Parathyroid adenoma (tissue), 2 donors: ENCODE results near the gene ABHD11.
A peak's percentile ranks its signal among the peaks of the same experiment; 100 is the strongest.

Experiments used
- H2AFZ ChIP-seq: fragments of 300-600 bp; sonication (generic); one replicate; pipeline ENCODE4 v1.7.0; 2017; ENCODE audit warnings: antibody characterized with exemption, mild to moderate bottlenecking
- H3K27ac ChIP-seq: fragments of 300-600 bp; sonication (generic); one replicate; pipeline ENCODE4 v1.7.0; 2017
- H3K27me3 ChIP-seq: fragments of 300-600 bp; sonication (generic); one replicate; pipeline ENCODE4 v1.7.0; 2017; ENCODE audit warnings: low read length; ENCODE audit not compliant: control insufficient read depth, insufficient read depth
- H3K36me3 ChIP-seq: fragments of 300-600 bp; sonication (generic); one replicate; pipeline ENCODE4 v1.7.0; 2017; ENCODE audit warnings: low read length; ENCODE audit not compliant: control insufficient read depth, insufficient read depth
- H3K4me1 ChIP-seq: fragments of 300-600 bp; sonication (generic); one replicate; pipeline ENCODE4 v1.7.0; 2017; ENCODE audit warnings: control low read depth
- H3K4me2 ChIP-seq: fragments of 300-600 bp; sonication (generic); one replicate; pipeline ENCODE4 v1.7.0; 2017; ENCODE audit warnings: low read length
- H3K4me3 ChIP-seq: fragments of 300-600 bp; sonication (generic); one replicate; pipeline ENCODE4 v1.7.0; 2017; ENCODE audit warnings: low read depth, low read length
- H3K79me2 ChIP-seq: fragments of 300-600 bp; sonication (generic); one replicate; pipeline ENCODE4 v1.7.0; 2017; ENCODE audit warnings: control low read depth
- H3K9ac ChIP-seq: fragments of 300-600 bp; sonication (generic); one replicate; pipeline ENCODE4 v1.7.0; 2017; ENCODE audit warnings: mild to moderate bottlenecking
- H3K9me3 ChIP-seq: fragments of 300-600 bp; sonication (generic); one replicate; pipeline ENCODE4 v1.7.0; 2017; ENCODE audit warnings: low read length; ENCODE audit not compliant: control insufficient read depth
- CTCF ChIP-seq: fragments of 300-600 bp; sonication (generic); IDR thresholded peaks from one replicate; pipeline ENCODE4 v1.7.0; 2017; ENCODE audit warnings: antibody characterized with exemption, mild to moderate bottlenecking
- donor health status: primary hyperparathyroidism.

The ABHD11 gene

GRCh38 chr7:73740212-73740611 lies 1.6 kb upstream of the ABHD11 start:
- H3K4me1 ChIP-seq: peaks cover 30% of the 10 kb centered on the region
- H3K9me3 ChIP-seq: no peaks in the 10 kb centered on the region
- no peaks in the 10 kb centered on the region for H3K79me2 ChIP-seq
- TF ChIP-seq CTCF: no peak
- H3K27ac ChIP-seq: peak overlapping the region; percentile 27
- H3K9ac ChIP-seq: no peak overlapping the region
- no peaks in the 10 kb centered on the region for H3K36me3 ChIP-seq
- no peak overlapping the region for H2AFZ ChIP-seq
- H3K4me3 ChIP-seq: no peak overlapping the region
- H3K4me2 ChIP-seq: no peak overlapping the region
- H3K27me3 ChIP-seq: no peaks in the 10 kb centered on the region

DNA sequence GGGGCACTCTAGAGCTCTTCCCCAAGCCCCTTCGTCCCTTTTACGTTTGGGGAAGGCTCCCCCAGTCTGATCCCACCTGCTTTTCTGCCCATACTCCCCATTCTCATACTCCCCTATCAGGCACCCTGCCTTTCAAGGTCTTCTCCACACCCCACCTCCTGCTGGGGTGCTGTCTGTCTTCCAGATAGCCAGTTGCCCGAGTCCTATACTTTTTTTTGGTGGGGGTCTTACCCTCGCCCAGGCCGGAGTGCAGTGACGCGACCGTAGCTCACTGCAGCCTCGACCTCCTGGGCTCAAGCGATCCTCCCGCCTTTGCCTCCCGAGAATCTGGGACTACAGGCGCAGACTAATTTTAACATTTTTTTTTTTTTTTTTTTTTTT lies 775 bp upstream of the ABHD11 start:
- peak overlapping the region; percentile 28 for H3K9ac ChIP-seq
- H3K27me3 ChIP-seq: no peaks in the 10 kb centered on the region
- H3K27ac ChIP-seq: peak overlapping the region; percentile 89
- H3K36me3 ChIP-seq: no peaks in the 10 kb centered on the region
- peaks cover 30% of the 10 kb centered on the region for H3K4me1 ChIP-seq
- no peaks in the 10 kb centered on the region for H3K9me3 ChIP-seq
- TF ChIP-seq CTCF: no peak
- H3K4me2 ChIP-seq: peak overlapping the region; percentile 80
- peak overlapping the region; percentile 81 for H3K4me3 ChIP-seq
- peak overlapping the region; percentile 84 for H2AFZ ChIP-seq
- no peaks in the 10 kb centered on the region for H3K79me2 ChIP-seq

DNA sequence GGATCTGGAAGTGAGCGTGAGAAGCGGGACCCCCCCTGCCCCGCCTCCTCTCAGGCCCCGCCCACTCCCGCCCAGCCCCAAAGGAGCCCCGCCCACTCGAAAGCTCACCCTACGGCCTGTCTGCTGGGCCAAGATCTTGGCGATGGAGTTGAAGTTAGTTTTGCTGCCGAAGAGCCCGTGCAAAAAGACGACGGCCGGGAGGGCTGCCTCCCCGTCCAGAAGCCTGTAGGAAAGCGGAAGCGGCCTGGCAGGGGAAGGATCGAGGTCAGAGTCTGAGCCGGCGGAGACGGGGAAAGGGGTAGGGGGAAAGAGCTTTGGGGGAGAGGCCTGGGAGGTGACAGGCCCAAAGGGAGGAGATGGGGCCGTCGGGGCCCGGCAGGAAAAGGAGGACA lies 386 bp downstream of the ABHD11 start:
- no peak for TF ChIP-seq CTCF
- no peaks in the 10 kb centered on the region for H3K36me3 ChIP-seq
- no peaks in the 10 kb centered on the region for H3K79me2 ChIP-seq
- no peaks in the 10 kb centered on the region for H3K27me3 ChIP-seq
- peaks cover 24% of the 10 kb centered on the region for H3K4me1 ChIP-seq
- peak overlapping the region; percentile 94 for H2AFZ ChIP-seq
- H3K4me2 ChIP-seq: peak overlapping the region; percentile 93
- H3K9me3 ChIP-seq: no peaks in the 10 kb centered on the region
- peak overlapping the region; percentile 89 for H3K27ac ChIP-seq
- peak overlapping the region; percentile 81 for H3K4me3 ChIP-seq
- H3K9ac ChIP-seq: peak overlapping the region; percentile 24

DNA sequence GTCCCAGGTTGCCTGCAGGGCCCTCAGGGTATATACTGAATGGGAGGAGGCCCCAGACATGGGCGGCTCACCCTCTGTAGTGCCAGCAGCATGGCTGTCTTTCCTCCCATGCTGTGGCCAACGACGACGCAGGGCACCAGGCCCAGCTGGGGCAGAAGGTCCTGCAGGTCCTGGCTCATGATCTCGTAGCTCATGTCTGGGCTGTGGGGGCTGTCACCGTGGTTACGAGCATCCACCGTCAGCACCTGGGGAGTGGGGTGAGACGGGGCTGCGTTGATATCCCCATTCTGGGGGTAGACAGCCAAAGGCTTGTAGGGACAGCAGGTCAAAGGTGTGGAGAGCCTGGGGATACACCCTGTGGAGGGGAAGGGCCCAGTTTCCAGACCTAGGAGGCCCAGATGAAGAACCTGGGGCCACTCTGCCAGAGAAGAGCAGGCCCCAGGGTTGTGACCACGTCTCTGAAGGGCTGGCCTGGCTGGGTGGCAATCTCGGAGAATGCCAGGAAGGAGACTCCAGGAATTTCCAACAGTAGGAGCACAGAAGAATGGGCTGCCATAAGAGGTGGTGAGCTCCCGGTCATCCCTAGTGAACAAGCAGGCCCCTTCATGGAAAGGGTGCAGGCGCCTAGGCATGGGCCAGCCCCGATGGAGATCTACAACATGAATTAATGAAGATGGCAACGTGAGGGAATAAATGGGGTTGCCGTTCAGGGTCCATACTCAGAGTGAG lies 947 bp downstream of the ABHD11 start:
- no peaks in the 10 kb centered on the region for H3K79me2 ChIP-seq
- H3K9ac ChIP-seq: peak overlapping the region; percentile 24
- no peak overlapping the region for H3K27ac ChIP-seq
- TF ChIP-seq CTCF: no peak
- H3K4me1 ChIP-seq: peaks cover 21% of the 10 kb centered on the region
- H3K9me3 ChIP-seq: no peaks in the 10 kb centered on the region
- peak overlapping the region; percentile 81 for H3K4me3 ChIP-seq
- H2AFZ ChIP-seq: no peak overlapping the region
- H3K36me3 ChIP-seq: no peaks in the 10 kb centered on the region
- H3K27me3 ChIP-seq: no peaks in the 10 kb centered on the region
- peak overlapping the region; percentile 93 for H3K4me2 ChIP-seq

DNA sequence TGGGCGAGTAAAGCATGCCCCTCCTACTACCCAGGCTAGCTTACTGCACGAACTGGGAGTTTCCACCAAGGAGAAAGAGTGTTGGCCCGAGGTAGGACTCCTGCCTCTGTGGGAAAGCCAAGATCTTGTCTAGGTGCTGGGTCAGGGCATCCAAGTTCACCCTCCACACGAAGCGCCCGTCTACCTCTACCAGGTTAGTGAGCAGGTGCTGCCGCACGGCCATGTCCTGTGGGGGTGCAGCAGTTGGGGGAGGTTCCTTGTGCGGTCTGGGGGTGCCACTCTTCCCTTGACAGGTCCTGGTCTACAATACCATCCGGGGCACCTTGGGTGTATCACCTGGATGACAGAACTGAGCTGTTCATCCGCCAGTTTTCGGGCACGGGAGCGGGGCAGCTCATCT lies 1.7 kb downstream of the ABHD11 start:
- Histone ChIP-seq H3K9ac (no peak overlapping the region), H3K9me3 (no peaks in the 10 kb centered on the region), H3K4me3 (no peak overlapping the region), H3K36me3 (no peaks in the 10 kb centered on the region), H3K4me1 (peaks cover 13% of the 10 kb centered on the region), H3K27ac (no peak overlapping the region), H3K79me2 (no peaks in the 10 kb centered on the region), H3K4me2 (no peak overlapping the region), H3K27me3 (no peaks in the 10 kb centered on the region), H2AFZ (no peak overlapping the region)
- no peak for TF ChIP-seq CTCF
